Activated CD4-positive, alpha-beta memory T cell treated with anti-CD3 and anti-CD28 coated beads, Interleukin-2, amount 10 ng/mL, durations not matched to agents 7 days and 5 days (primary cell): Measurements from ENCODE around the gene CACNA1C. TPM values are rescaled to one million over a fixed set of nuclear protein-coding genes. Genes with fewer than 3 reads are reported as not detected.

ENCODE experiments used
- CTCF ChIA-PET: fragments of 350-600 bp; sonication (Branson Sonifier 250); formaldehyde crosslinking; loops from one replicate; lab custom pipeline; 2021; ENCODE audit warnings: antibody characterized with exemption, inconsistent platforms; lab: Charles Lee
- POLR2A ChIA-PET: fragments of 350-600 bp; sonication (Branson Sonifier 250); formaldehyde crosslinking; loops from one replicate; lab custom pipeline; 2021; ENCODE audit warnings: antibody characterized with exemption; lab: Charles Lee
- DNase-seq: peaks from one replicate; pipeline ENCODE4 v3.0.0-alpha.2; 2020
- H3K27ac Mint-ChIP-seq: one replicate; pipeline ENCODE4 v1.8.0; 2021; ENCODE audit warnings: mild to moderate bottlenecking, mixed read lengths
- H3K27me3 Mint-ChIP-seq: one replicate; pipeline ENCODE4 v1.8.0; 2021; ENCODE audit warnings: mixed read lengths
- H3K36me3 Mint-ChIP-seq: one replicate; pipeline ENCODE4 v1.8.0; 2021; ENCODE audit warnings: low read depth, mixed read lengths
- H3K4me1 Mint-ChIP-seq: one replicate; pipeline ENCODE4 v1.8.0; 2021; ENCODE audit warnings: mixed read lengths
- H3K4me3 Mint-ChIP-seq: one replicate; pipeline ENCODE4 v1.8.0; 2021; ENCODE audit warnings: mild to moderate bottlenecking, mixed read lengths
- H3K9me3 Mint-ChIP-seq: one replicate; pipeline ENCODE4 v1.8.0; 2021; ENCODE audit warnings: mixed read lengths
- total RNA-seq, 2 experiments: library from RNA; stranded (reverse); gene quantifications; one replicate each; pipeline ENCODE4 v1.2.3, GENCODE V29; 2021

Gene CACNA1C
- total RNA-seq, 2 experiments from 2014 or later: 0.30 TPM

DNA sequence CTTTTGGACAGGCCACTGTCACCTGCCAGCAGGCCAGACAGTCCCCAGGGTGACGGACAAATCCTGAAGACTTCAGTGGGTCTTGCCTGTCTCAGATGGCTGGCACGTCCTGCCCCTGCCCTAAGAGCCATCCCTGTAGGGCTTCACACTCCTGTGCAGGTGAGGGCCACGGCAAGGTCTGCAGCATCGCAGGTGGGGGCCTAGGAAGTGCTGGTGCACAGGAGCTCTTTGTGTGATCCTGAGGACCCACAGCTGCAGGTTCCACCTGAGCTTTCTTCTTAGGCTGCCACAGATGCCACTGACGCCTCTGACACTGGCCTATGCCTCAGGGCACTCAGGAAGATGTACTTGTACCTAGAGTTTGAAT lies 633.5 kb downstream of the CACNA1C start:
- Mint-ChIP-seq H3K9me3 (peaks cover 2% of the 10 kb centered on the region), H3K36me3 (peaks cover 2% of the 10 kb centered on the region), H3K4me1 (peaks cover 21% of the 10 kb centered on the region), H3K4me3 (no peak overlapping the region), H3K27me3 (no peaks in the 10 kb centered on the region), H3K27ac (no peak overlapping the region)
- DNase-seq: peak; percentile 9
- ChIA-PET POLR2A (no interaction called here), CTCF (interaction anchor here (1.2 kb wide), 1 partner anchor 98 kb away, joined by 3 read pairs; no protein-coding TSS in a partner anchor)

DNA sequence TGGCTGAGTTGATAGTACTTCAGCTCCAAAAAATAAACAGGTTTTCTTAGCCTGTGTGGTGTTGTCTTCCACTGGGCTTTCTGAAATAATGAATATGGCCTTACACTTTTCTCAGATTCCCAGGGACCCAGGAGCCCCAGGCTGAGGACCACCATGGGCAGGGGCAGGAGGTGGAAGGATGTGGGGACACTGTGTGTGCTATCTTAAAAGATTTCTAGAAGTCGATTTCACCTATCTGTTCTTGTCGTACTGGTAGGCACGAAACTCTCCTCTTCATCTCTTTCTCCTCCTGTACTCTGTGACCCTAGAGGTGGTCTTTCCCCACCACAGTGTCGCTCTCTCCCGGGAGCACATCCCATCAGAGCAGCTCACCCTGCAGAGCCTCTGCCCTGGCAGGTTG lies 634.3 kb downstream of the CACNA1C start:
- no peak for DNase-seq
- no peak overlapping the region for H3K4me3 Mint-ChIP-seq
- H3K27me3 Mint-ChIP-seq: no peaks in the 10 kb centered on the region
- ChIA-PET POLR2A (no interaction called here), CTCF (interaction anchor here (1.2 kb wide), 1 partner anchor 97 kb away, joined by 3 read pairs; no protein-coding TSS in a partner anchor)
- peaks cover 2% of the 10 kb centered on the region for H3K9me3 Mint-ChIP-seq
- no peak overlapping the region for H3K27ac Mint-ChIP-seq
- H3K36me3 Mint-ChIP-seq: peaks cover 2% of the 10 kb centered on the region
- H3K4me1 Mint-ChIP-seq: peaks cover 25% of the 10 kb centered on the region

- Mint-ChIP-seq H3K36me3 (peaks cover 1% of the 10 kb centered on the region), H3K9me3 (peaks cover 1% of the 10 kb centered on the region), H3K27ac (no peak overlapping the region), H3K4me3 (no peak overlapping the region), H3K4me1 (peaks cover 30% of the 10 kb centered on the region), H3K27me3 (no peaks in the 10 kb centered on the region)
- no peak for DNase-seq
- CTCF ChIA-PET: no interaction called here
- POLR2A ChIA-PET: no interaction called here
Measured at GRCh38 chr12:2687726-2688125, 634.9 kb downstream of the CACNA1C start.

DNA sequence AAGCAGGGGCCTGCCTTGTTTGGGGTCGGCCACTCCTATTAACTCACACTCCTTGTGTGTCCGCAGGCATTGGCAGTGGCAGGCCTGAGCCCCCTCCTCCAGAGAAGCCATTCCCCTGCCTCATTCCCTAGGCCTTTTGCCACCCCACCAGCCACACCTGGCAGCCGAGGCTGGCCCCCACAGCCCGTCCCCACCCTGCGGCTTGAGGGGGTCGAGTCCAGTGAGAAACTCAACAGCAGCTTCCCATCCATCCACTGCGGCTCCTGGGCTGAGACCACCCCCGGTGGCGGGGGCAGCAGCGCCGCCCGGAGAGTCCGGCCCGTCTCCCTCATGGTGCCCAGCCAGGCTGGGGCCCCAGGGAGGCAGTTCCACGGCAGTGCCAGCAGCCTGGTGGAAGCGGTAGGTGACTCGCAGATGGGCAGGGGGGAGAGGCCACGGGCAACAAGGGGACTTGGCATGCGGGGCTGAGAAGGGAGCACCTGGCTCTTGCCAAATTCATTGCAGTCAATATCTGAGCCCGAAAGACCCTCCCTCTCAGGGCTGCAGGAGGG lies 635.7 kb downstream of the CACNA1C start:
- peaks cover 30% of the 10 kb centered on the region for H3K4me1 Mint-ChIP-seq
- CTCF ChIA-PET: no interaction called here
- DNase-seq: no peak
- no peaks in the 10 kb centered on the region for H3K36me3 Mint-ChIP-seq
- POLR2A ChIA-PET: no interaction called here
- no peaks in the 10 kb centered on the region for H3K9me3 Mint-ChIP-seq
- no peak overlapping the region for H3K27ac Mint-ChIP-seq
- no peak overlapping the region for H3K4me3 Mint-ChIP-seq
- peaks cover 5% of the 10 kb centered on the region for H3K27me3 Mint-ChIP-seq

DNA sequence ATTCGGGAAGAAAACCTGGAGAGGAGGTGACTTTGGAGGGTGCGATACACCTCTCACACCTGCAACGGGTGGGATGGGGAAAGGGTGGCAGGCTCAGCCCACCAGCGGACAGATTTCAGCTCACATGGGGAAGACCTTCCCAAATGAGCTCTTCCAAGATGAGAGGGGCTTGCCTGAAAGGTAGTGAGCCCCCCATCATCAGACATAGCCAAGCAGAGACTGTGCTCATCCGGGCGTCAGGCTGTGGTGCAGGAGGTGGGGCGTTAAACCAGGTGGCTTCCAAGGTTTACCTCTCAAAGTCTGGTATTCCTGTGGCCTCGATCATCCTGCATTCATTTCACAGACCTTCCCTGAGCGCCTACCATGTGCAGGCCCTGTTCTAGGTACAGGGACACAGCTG lies 636.6 kb downstream of the CACNA1C start:
- Mint-ChIP-seq H3K27me3 (peaks cover 11% of the 10 kb centered on the region), H3K27ac (no peak overlapping the region), H3K4me1 (peaks cover 29% of the 10 kb centered on the region), H3K36me3 (no peaks in the 10 kb centered on the region), H3K4me3 (peak overlapping the region; percentile 11), H3K9me3 (no peaks in the 10 kb centered on the region)
- CTCF ChIA-PET: interaction anchor here (0.6 kb wide), 1 partner anchor 164 kb away, joined by 4 read pairs; no protein-coding TSS in a partner anchor
- POLR2A ChIA-PET: interaction anchor here (0.7 to 1.5 kb wide), 2 partner anchors 106 to 523 kb away, joined by 3 to 5 read pairs; no protein-coding TSS in a partner anchor
- DNase-seq: no peak

GRCh38 chr12:2689879-2690278 lies 637.1 kb downstream of the CACNA1C start:
- no peak for DNase-seq
- Mint-ChIP-seq H3K27ac (no peak overlapping the region), H3K4me3 (peak overlapping the region; percentile 11), H3K4me1 (peaks cover 29% of the 10 kb centered on the region), H3K9me3 (no peaks in the 10 kb centered on the region), H3K36me3 (no peaks in the 10 kb centered on the region), H3K27me3 (peaks cover 15% of the 10 kb centered on the region)
- CTCF ChIA-PET: interaction anchor here (0.6 to 3.1 kb wide), 3 partner anchors 98 to 164 kb away, joined by 3 to 14 read pairs (median 4); partner anchors contain the start of gene ITFG2
- POLR2A ChIA-PET: interaction anchor here (0.7 to 2.4 kb wide), 3 partner anchors 106 to 523 kb away, joined by 3 to 16 read pairs (median 5); partner anchors contain the start of gene ITFG2

DNA sequence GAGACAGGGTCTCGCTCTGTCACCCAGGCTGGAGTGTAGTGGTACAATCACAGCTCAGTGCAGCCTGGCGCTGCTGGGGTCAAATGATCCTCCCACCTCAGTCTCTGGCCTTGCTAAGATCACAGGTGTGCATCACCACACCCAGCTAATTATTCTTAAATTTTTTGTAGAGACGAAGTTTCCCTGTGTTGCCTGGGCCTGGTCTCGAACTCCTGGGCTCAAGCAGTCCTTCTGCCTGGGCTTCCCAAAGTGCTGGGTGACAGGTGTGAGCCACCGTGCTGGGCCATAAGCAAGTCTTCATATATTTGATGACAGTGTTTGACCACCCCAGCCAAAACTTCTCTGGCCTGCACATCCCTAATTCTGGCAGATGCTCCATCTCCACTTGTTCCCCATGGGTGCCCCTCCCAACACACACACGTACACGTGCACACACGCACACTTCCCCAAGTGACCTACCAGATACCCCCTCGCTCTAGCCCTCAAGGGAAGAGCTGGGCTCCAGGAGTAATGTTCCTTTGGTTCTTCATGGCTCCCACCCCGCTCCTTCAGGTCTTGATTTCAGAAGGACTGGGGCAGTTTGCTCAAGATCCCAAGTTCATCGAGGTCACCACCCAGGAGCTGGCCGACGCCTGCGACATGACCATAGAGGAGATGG lies 637.7 kb downstream of the CACNA1C start:
- no peak for DNase-seq
- Mint-ChIP-seq H3K27me3 (peaks cover 16% of the 10 kb centered on the region), H3K27ac (peak overlapping the region; percentile 85), H3K36me3 (no peaks in the 10 kb centered on the region), H3K4me3 (peak overlapping the region; percentile 82), H3K4me1 (peaks cover 29% of the 10 kb centered on the region), H3K9me3 (no peaks in the 10 kb centered on the region)
- CTCF ChIA-PET: interaction anchor here (0.6 to 3.1 kb wide), 11 partner anchors 8 to 123 kb away, joined by 3 to 14 read pairs (median 4); partner anchors contain the start of genes FKBP4 and ITFG2
- POLR2A ChIA-PET: interaction anchor here (0.8 to 2.4 kb wide), 14 partner anchors 8 to 187 kb away, joined by 3 to 35 read pairs (median 4); partner anchors contain the start of genes FKBP4, FOXM1, ITFG2 and RHNO1

- H3K36me3 Mint-ChIP-seq: no peaks in the 10 kb centered on the region
- DNase-seq: peak; percentile 65
- peaks cover 19% of the 10 kb centered on the region for H3K27me3 Mint-ChIP-seq
- H3K27ac Mint-ChIP-seq: peak overlapping the region; percentile 85
- ChIA-PET POLR2A (interaction anchor here (0.8 to 2.4 kb wide), 17 partner anchors 9 to 686 kb away, joined by 3 to 35 read pairs (median 4); partner anchors contain the start of genes DCP1B, FKBP4, FOXM1 and ITFG2), CTCF (interaction anchor here (0.6 to 3.1 kb wide), 11 partner anchors 8 to 184 kb away, joined by 3 to 14 read pairs (median 4); partner anchors contain the start of genes FKBP4 and ITFG2)
- H3K4me3 Mint-ChIP-seq: peak overlapping the region; percentile 82
- H3K4me1 Mint-ChIP-seq: peaks cover 29% of the 10 kb centered on the region
- H3K9me3 Mint-ChIP-seq: no peaks in the 10 kb centered on the region
Measured at GRCh38 chr12:2691006-2691344, 638.2 kb downstream of the CACNA1C start.

DNA sequence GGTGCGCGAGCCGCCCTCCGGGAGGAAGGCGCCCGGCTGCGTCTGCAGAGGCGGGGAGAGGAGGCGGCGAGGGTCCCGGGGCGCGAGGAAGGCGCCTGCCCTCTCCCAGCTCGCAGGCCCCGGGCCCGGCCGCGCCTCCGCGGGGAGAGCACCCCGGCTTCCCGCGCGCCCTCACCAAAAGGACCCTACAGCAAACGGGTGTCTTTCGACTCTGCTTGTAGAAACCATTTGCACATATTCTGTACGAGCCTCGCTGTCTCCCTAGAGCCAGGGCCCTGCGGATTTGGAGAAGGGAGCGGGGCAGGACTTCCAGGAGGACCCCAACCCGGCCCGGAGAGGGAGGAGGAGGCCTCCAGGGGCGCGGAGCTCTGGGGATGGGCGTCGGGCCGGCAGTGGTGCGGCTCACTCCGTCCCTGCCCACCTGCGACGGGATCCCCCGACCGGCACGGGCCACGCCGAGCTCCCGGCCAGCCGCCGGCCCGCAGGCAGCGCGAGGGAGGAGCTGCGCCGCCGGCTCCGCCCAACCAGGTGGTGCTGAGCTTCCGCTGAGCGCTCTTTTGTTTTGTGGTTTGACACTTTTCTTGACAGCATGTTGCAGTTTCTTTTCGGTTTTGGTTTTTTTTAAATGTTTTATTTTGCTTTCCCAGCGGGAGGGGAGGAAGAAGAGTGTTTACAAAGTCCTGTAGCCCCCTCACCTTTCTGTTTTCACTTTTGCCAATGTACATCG lies 638.7 kb downstream of the CACNA1C start:
- H3K9me3 Mint-ChIP-seq: no peaks in the 10 kb centered on the region
- peaks cover 29% of the 10 kb centered on the region for H3K4me1 Mint-ChIP-seq
- peak overlapping the region; percentile 88 for H3K27ac Mint-ChIP-seq
- no peaks in the 10 kb centered on the region for H3K36me3 Mint-ChIP-seq
- H3K27me3 Mint-ChIP-seq: peaks cover 22% of the 10 kb centered on the region
- POLR2A ChIA-PET: interaction anchor here (0.8 to 2.4 kb wide), 17 partner anchors 9 to 687 kb away, joined by 3 to 35 read pairs (median 4); partner anchors contain the start of genes DCP1B, FKBP4, FOXM1 and ITFG2
- DNase-seq: peak; percentile 65
- CTCF ChIA-PET: interaction anchor here (0.6 to 3.1 kb wide), 12 partner anchors 8 to 184 kb away, joined by 3 to 14 read pairs (median 4); partner anchors contain the start of genes FKBP4 and ITFG2
- peak overlapping the region; percentile 82 for H3K4me3 Mint-ChIP-seq

- peak overlapping the region; percentile 88 for H3K27ac Mint-ChIP-seq
- H3K9me3 Mint-ChIP-seq: no peaks in the 10 kb centered on the region
- DNase-seq: peak; percentile 35
- peaks cover 29% of the 10 kb centered on the region for H3K4me1 Mint-ChIP-seq
- peaks cover 24% of the 10 kb centered on the region for H3K27me3 Mint-ChIP-seq
- ChIA-PET CTCF (interaction anchor here (0.9 to 3.1 kb wide), 7 partner anchors 9 to 122 kb away, joined by 4 to 14 read pairs (median 8); partner anchors contain the start of genes FKBP4 and ITFG2), POLR2A (interaction anchor here (1.0 to 2.4 kb wide), 13 partner anchors 10 to 688 kb away, joined by 3 to 35 read pairs (median 5); partner anchors contain the start of genes DCP1B, FKBP4, FOXM1 and ITFG2)
- peak overlapping the region; percentile 80 for H3K4me3 Mint-ChIP-seq
- no peaks in the 10 kb centered on the region for H3K36me3 Mint-ChIP-seq
Measured at GRCh38 chr12:2692080-2692479, 639.3 kb downstream of the CACNA1C start.

- Mint-ChIP-seq H3K9me3 (no peaks in the 10 kb centered on the region), H3K27ac (peak overlapping the region; percentile 17), H3K36me3 (no peaks in the 10 kb centered on the region), H3K27me3 (peaks cover 33% of the 10 kb centered on the region), H3K4me3 (peak overlapping the region; percentile 44), H3K4me1 (peaks cover 29% of the 10 kb centered on the region)
- ChIA-PET POLR2A (interaction anchor here (0.7 kb wide), 1 partner anchor 102 kb away, joined by 3 read pairs; the partner anchor contains the start of gene FKBP4), CTCF (interaction anchor here (2.4 kb wide), 1 partner anchor 10 kb away, joined by 8 read pairs; no protein-coding TSS in a partner anchor)
- DNase-seq: no peak
Measured at GRCh38 chr12:2693244-2693860, 640.6 kb downstream of the CACNA1C start.
